Prostate gland (tissue), 2 donors: ENCODE measurements around the gene SLC44A3. TPM values are rescaled to one million over a fixed set of nuclear protein-coding genes. Genes with fewer than 3 reads are reported as not detected.

ENCODE experiments used
- DNase-seq: peaks from one replicate; pipeline ENCODE4 v3.0.0-alpha.2; 2019; ENCODE audit warnings: low spot score
- H3K27ac ChIP-seq, 2 donors: fragments of 200-600 bp; sonication (generic); 2 replicates each; pipeline ENCODE4 v1.5.1; 2017 to 2019
- H3K27me3 ChIP-seq: fragments of 200-600 bp; sonication (generic); replicated peaks from 2 replicates; pipeline ENCODE4 v1.5.1; 2019; ENCODE audit not compliant: insufficient read depth
- H3K36me3 ChIP-seq, 2 donors: fragments of 200-600 bp; sonication (generic); 1 replicate in 1 of 2; 2 replicates in 1 of 2; pipeline versions ENCODE4 v1.5.1 to v1.8.1; 2017 to 2019
- H3K4me1 ChIP-seq: fragments of 200-600 bp; sonication (generic); replicated peaks from 2 replicates; pipeline ENCODE4 v1.5.1; 2019
- H3K4me3 ChIP-seq, 2 donors: fragments of 200-600 bp; sonication (generic); 2 replicates each; pipeline ENCODE4 v1.5.1; 2017 to 2019
- H3K9me3 ChIP-seq: fragments of 200-600 bp; sonication (generic); 2 replicates; pipeline ENCODE4 v1.5.1; 2017
- POLR2A ChIP-seq: fragments of 450-650 bp; IDR thresholded peaks from one replicate; pipeline ENCODE4 v1.6.1; 2016; ENCODE audit warnings: antibody characterized with exemption, mild to moderate bottlenecking
- POLR2AphosphoS5 ChIP-seq: sonication (generic); formaldehyde crosslinking; IDR thresholded peaks from one replicate; pipeline ENCODE4 v1.6.1; 2017; ENCODE audit warnings: antibody characterized with exemption
- WGBS: methylation state at CpG from one replicate; pipeline ENCODE4 v1.1.5; 2018; 5-methylcytosine and 5-hydroxymethylcytosine counted together
- intact Hi-C: fragments of 100-400 bp; cut with DNase I; formaldehyde crosslinking; loops from one replicate; pipeline ENCODE4 v1.14.2; 2022
- total RNA-seq, 2 donors: library from RNA; depleted of rRNA; stranded (reverse); fragments of >200 nt; gene quantifications; one replicate each; pipeline ENCODE4 v1.1.0, GENCODE V29; 2016
- TF ChIP-seq, protein P1 (sequence below), 4 experiments: fragments of 200-600 bp in 2 of 4; fragments of 450-650 bp in 2 of 4; sonication (generic) in 2 of 4; IDR thresholded peaks; 1 replicate in 3 of 4; 2 replicates in 1 of 4; pipeline ENCODE4 v1.5.1; 2016 to 2019; ENCODE audit warnings: antibody characterized with exemption in 4 of 4, mild to moderate bottlenecking in 2 of 4, moderate library complexity in 2 of 4

Gene SLC44A3
- total RNA-seq, 2 donors from 2014 or later, result 15.4 to 16.2 TPM

- intact Hi-C loops, result no loop called here
- Histone ChIP-seq H3K4me1 (no peaks in the 10 kb centered on the region), H3K27me3 (no peaks in the 10 kb centered on the region), H3K36me3 (no peaks in the 10 kb centered on the region), H3K4me3 (no peak overlapping the region), H3K9me3 (no peaks in the 10 kb centered on the region), H3K27ac (no peak overlapping the region)
- TF ChIP-seq POLR2AphosphoS5, result no peak
- TF ChIP-seq POLR2A, result no peak
- TF ChIP-seq, protein P1, sequence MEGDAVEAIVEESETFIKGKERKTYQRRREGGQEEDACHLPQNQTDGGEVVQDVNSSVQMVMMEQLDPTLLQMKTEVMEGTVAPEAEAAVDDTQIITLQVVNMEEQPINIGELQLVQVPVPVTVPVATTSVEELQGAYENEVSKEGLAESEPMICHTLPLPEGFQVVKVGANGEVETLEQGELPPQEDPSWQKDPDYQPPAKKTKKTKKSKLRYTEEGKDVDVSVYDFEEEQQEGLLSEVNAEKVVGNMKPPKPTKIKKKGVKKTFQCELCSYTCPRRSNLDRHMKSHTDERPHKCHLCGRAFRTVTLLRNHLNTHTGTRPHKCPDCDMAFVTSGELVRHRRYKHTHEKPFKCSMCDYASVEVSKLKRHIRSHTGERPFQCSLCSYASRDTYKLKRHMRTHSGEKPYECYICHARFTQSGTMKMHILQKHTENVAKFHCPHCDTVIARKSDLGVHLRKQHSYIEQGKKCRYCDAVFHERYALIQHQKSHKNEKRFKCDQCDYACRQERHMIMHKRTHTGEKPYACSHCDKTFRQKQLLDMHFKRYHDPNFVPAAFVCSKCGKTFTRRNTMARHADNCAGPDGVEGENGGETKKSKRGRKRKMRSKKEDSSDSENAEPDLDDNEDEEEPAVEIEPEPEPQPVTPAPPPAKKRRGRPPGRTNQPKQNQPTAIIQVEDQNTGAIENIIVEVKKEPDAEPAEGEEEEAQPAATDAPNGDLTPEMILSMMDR (IDR thresholded peaks at IDR 0.05), result no peak
- DNase-seq, result no peak
- 83% methylated on average over 4 of the region's 4 CpGs for WGBS
Observed at GRCh38 chr1:94905207-94905606, 85.0 kb downstream of the SLC44A3 start.

GRCh38 chr1:94906382-94906781 lies 86.2 kb downstream of the SLC44A3 start:
- TF ChIP-seq POLR2AphosphoS5 (no peak), POLR2A (no peak)
- TF ChIP-seq, protein P1 (IDR thresholded peaks at IDR 0.05), result no peak
- no peaks in the 10 kb centered on the region for H3K27me3 ChIP-seq
- H3K4me3 ChIP-seq, result no peak overlapping the region
- DNase-seq, result no peak
- intact Hi-C loops, result no loop called here
- no peaks in the 10 kb centered on the region for H3K4me1 ChIP-seq
- no peak overlapping the region for H3K27ac ChIP-seq
- WGBS, result 70% methylated on average over 5 of the region's 5 CpGs
- no peaks in the 10 kb centered on the region for H3K36me3 ChIP-seq
- H3K9me3 ChIP-seq, result no peaks in the 10 kb centered on the region

DNA sequence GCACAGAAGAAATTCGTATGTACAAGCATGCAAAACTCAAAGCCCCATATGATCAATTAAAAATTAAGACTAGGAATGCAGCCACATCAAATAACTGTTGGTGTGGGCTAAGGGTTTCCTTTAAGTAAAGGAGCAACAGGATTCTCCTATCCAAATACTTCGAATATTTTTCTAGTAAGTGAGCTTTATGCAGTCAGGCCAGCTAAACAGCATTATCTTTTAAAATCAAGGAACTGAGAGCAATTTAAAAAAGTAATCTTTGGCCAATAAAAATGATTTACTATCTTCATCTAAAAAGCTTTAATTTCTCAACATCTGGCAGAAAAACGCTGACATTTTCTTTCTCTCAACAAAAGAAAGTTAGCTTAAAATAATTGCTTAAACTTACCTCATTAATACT lies 87.0 kb downstream of the SLC44A3 start:
- H3K36me3 ChIP-seq, result no peaks in the 10 kb centered on the region
- H3K4me1 ChIP-seq, result no peaks in the 10 kb centered on the region
- no peak for DNase-seq
- H3K27me3 ChIP-seq, result no peaks in the 10 kb centered on the region
- WGBS, result 22% methylated on average over 3 of the region's 3 CpGs
- no peak overlapping the region for H3K4me3 ChIP-seq
- H3K27ac ChIP-seq, result no peak overlapping the region
- TF ChIP-seq POLR2AphosphoS5, result no peak
- TF ChIP-seq, protein P1 (IDR thresholded peaks at IDR 0.05), result no peak
- no peak for TF ChIP-seq POLR2A
- intact Hi-C loops, result no loop called here
- no peaks in the 10 kb centered on the region for H3K9me3 ChIP-seq

DNA sequence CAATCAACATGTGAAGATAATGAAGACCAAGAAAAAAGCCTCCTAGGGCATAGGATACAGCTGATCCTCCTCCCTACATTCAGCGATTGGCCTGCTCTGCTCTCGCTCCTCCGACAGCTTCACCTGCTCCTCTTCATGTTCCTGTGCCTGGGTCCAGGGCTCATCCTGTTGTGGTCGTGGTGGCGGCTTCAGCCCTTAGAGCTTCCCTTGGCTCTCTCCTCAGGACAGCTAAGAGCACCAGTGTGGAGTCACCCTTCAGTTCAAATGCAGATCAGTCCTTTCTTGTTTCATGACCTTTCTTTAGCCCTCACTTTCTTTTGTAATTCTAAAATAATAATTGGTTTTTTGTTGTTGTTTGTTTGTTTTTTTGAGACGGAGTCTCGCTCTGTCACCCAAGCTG lies 88.0 kb downstream of the SLC44A3 start:
- Histone ChIP-seq H3K4me1 (no peaks in the 10 kb centered on the region), H3K36me3 (no peaks in the 10 kb centered on the region), H3K9me3 (no peaks in the 10 kb centered on the region), H3K27ac (no peak overlapping the region), H3K4me3 (no peak overlapping the region), H3K27me3 (no peaks in the 10 kb centered on the region)
- TF ChIP-seq POLR2A, result no peak
- TF ChIP-seq, protein P1 (IDR thresholded peaks at IDR 0.05), result no peak
- no peak for TF ChIP-seq POLR2AphosphoS5
- 88% methylated on average over 7 of the region's 7 CpGs for WGBS
- intact Hi-C loops, result no loop called here
- no peak for DNase-seq

DNA sequence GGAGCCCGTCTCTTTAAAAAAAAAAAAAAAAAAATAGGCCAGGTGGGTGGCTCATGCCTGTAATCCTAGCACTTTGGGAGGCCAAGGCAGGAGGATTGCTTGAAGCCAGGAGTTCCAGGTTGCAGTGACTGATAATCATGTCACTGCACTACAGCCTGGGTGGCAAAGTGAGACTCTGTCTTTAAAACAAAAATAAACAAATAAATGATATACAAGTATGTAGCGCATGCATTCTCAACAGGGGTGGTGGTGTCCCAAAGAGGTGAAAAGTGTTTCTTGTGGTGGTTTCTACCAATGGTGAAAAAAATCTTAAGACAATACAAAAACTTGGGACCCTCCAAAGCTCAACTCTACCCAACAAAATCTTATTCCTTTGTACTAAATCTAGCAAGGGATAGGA lies 88.8 kb downstream of the SLC44A3 start:
- Histone ChIP-seq H3K4me3 (no peak overlapping the region), H3K4me1 (no peaks in the 10 kb centered on the region), H3K36me3 (no peaks in the 10 kb centered on the region), H3K27me3 (no peaks in the 10 kb centered on the region), H3K27ac (no peak overlapping the region), H3K9me3 (no peaks in the 10 kb centered on the region)
- intact Hi-C loops, result no loop called here
- DNase-seq, result no peak
- TF ChIP-seq POLR2A (no peak), POLR2AphosphoS5 (no peak)
- TF ChIP-seq, protein P1 (IDR thresholded peaks at IDR 0.05), result no peak
- WGBS, result 88% methylated on average over 2 of the region's 2 CpGs
